Keratinocyte (primary cell): ENCODE measurements around the gene SPOP.

Source experiments
- CTCF ChIP-seq, 3 experiments: IDR thresholded peaks in 1 of 3; conservative IDR thresholded peaks in 1 of 3; optimal IDR thresholded peaks in 1 of 3; 2 replicates in 2 of 3; 3 replicates in 1 of 3; pipeline versions ENCODE3 to v1.5.1; 2011; ENCODE audit warnings: low read length in 3 of 3, mild to moderate bottlenecking in 3 of 3, moderate library complexity in 2 of 3, control low read depth in 1 of 3, inconsistent platforms in 1 of 3; ENCODE audit not compliant: insufficient read depth in 2 of 3; ENCODE audit errors: extremely low read depth in 1 of 3
- EZH2 ChIP-seq: IDR thresholded peaks from one replicate; pipeline ENCODE4 v1.6.1; 2012; ENCODE audit warnings: inconsistent platforms, mild to moderate bottlenecking, low read length, moderate library complexity

- TF ChIP-seq CTCF (optimal IDR thresholded peaks at IDR 0.05 in 1 of 3, IDR thresholded peaks at IDR 0.05 in 1 of 3, conservative IDR thresholded peaks at IDR 0.05 in 1 of 3; ENCODE audit: extremely low read depth in 1 of 3, insufficient read depth in 2 of 3, low read length in 3 of 3) (no peak), EZH2 (no peak)
These were observed 107.2 kb downstream of the SPOP start for GRCh38 chr17:49570540-49571242.
